Activated naive CD4-positive, alpha-beta T cell treated with anti-CD3 and anti-CD28 coated beads, Interleukin-2, amount 50 U/mL, for 72 hours (primary cell): ENCODE results near the gene BBS9. TPM values are rescaled to one million over a fixed set of nuclear protein-coding genes. Genes with fewer than 3 reads are reported as not detected.
A peak's percentile ranks its signal among the peaks of the same experiment; 100 is the strongest.
"Not testable (repeated sequence)": the region's sequence is repeated elsewhere in the genome, so short reads cannot be mapped to it uniquely, and the experiment has no call there.

Experiments used
- ATAC-seq, 2 donors: fragments of 150-1000 bp; cut with Tn5 transposase; 2 replicates each; pipeline ENCODE4 v1.10.0; 2021; ENCODE audit warnings: mild to moderate bottlenecking in 2 of 2, moderate library complexity in 2 of 2
- DNase-seq, 2 donors: peaks; one replicate each; pipeline ENCODE4 v3.0.0; 2021 to 2022; ENCODE audit warnings: low spot score in 2 of 2
- H3K27ac Mint-ChIP-seq, 2 donors: one replicate each; pipeline ENCODE4 v1.8.0; 2022; ENCODE audit warnings: mild to moderate bottlenecking in 2 of 2, mixed read lengths in 2 of 2
- H3K36me3 Mint-ChIP-seq, 2 donors: one replicate each; pipeline ENCODE4 v1.8.0; 2022; ENCODE audit warnings: mixed read lengths in 2 of 2
- H3K9me3 Mint-ChIP-seq, 2 donors: one replicate each; pipeline ENCODE4 v1.8.0; 2022; ENCODE audit warnings: mixed read lengths in 2 of 2
- total RNA-seq, 2 donors: library from RNA; stranded (reverse); gene quantifications; one replicate each; pipeline ENCODE4 v1.2.3, GENCODE V29; 2022

BBS9 gene
- total RNA-seq = 10 to 100 TPM in 1 of 2 donors, 1 to 10 TPM in 1; 9.6 to 14.4 TPM

DNA sequence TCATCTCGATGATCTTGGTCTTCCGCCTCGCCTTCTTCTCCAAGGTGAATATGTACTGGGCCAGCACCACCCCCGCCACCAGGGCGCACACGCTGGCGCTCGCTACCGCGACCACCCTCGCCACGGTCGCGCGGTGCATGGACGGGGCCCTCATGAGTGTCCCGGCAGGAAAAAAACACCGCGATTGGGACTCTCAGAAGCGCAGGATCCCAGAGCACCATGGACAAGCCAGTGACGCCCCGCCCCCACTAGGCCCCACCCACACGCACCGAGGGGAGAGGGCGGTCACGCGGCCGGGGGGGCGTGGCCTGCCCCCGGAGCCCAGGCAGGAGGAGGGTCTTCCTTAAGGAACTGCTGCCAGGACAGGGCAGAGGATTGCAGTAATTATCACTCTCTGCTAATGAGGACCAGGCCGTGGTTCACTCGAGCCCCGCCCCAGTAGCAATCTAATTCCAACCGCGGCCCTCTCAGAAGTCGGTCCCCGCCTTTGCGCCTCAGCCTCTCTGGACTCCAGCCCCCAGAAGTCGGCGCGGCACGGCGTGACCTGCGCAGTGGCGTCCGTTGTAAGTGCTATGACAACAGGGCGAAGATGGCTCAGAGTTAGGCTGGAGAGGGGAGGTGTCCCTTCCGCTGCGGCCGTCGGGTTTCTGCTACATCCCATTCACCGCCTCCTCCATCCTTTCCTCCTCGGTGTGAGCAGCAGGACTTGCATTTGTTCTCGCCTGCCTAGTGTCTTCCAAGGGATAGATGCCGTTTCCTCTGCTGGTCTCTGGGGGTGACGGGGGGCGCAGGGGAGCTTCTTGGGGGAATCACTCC is at the start of gene BBS9:
TSS of gene BBS9 (plus strand) at position 575 of the 816 bp plus-strand sequence. CDS start 16,689 bp downstream, outside the sequence.
- H3K27ac Mint-ChIP-seq = peak within 1 kb of the TSS; percentile 83 to 97
- H3K9me3 Mint-ChIP-seq = no peaks in the 10 kb centered on the region
- DNase-seq (peak; percentile 87 to 92), ATAC-seq (peak; percentile 98)
- H3K36me3 Mint-ChIP-seq = peaks cover 5 to 8% of the 10 kb centered on the region in 2 donors

DNA sequence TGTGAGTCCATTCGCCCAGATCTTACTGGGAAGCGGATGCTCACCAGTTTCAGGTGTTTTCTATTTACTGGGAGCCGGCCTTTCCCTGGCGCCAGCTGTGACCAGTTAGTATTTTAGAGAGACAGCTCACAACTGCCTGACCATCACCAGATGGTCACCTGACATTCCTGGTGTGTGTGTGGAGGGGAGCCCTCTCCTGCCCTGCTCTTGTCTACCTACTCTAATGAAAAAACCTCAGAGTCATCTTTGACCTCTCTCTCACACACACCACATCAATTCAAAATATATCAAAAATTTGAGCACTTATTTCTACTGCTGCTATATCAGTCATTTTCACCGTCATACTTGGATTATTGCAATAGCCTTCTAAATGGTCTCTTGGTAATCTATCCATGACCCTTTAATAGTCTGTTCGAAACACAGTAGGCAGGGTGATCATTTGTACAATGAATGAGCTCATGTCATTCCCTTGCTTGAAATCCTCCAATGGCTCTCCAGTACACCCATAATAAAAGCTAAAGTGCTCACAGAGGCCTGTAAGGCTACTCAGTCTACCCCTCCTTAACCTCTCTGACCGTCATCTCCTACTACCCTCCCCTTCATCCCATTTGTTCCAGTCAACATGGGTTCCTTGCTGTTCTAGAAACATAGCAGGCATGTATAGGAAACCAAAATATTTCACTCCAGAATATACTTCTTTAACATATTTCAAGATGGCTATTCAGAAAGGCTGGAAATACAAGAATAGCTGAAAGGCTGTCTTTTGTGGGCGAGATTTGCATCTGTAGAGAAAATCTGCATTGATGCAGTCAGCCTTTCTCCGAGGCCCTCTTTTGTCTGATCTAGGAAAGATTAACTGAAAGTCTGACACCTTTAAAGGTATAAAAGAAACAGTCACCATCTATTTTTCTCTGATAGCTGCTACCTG is 49.3 kb upstream of the BBS9 start:
- H3K36me3 Mint-ChIP-seq = no peaks in the 10 kb centered on the region
- ATAC-seq (no peak), DNase-seq (no peak)
- no peaks in the 10 kb centered on the region for H3K9me3 Mint-ChIP-seq
- H3K27ac Mint-ChIP-seq = no peak overlapping the region

DNA sequence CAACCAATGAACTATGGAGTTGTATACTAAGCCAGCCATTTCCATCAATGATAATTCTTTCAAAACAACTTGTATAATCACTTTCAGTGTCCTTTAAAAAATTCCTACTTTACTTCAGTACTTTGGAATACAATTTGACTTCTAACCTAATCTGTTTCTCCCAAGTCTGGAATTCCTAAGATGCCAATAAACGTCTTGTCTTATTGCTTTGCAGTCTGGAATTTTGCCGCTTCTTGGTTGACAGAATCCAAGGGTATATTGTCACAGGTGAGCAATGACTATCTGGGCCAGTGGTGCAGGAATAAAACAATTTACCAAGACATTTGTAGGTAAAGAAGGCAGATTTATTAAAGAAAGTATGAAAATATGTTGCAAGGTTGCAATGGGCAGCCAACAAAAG is 42.0 kb upstream of the BBS9 start:
- Mint-ChIP-seq H3K36me3 (no peaks in the 10 kb centered on the region), H3K27ac (no peak overlapping the region), H3K9me3 (peaks cover 0 to 3% of the 10 kb centered on the region in 2 donors)
- no peak for DNase-seq
- ATAC-seq = no peak

DNA sequence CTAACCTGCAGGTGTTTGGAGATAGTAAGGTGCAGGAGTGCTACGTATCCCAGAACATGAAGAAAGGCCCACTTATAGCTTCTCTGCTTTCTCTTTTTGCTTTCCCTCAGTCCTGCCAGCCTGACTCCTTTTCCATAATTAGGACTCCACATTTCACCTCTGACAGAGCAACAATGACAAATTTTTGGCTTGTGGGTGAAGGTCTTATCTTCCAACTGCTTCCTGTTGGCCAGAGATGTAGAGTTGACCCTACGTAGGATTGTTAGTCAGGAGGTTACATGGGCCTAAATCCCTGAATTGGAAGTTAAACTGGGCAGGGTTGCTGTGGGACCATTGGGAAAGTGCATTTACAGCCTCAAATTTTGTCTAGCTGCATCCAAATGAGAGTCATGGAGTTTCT is 41.5 kb upstream of the BBS9 start:
- H3K27ac Mint-ChIP-seq = no peak overlapping the region
- no peak for ATAC-seq

DNA sequence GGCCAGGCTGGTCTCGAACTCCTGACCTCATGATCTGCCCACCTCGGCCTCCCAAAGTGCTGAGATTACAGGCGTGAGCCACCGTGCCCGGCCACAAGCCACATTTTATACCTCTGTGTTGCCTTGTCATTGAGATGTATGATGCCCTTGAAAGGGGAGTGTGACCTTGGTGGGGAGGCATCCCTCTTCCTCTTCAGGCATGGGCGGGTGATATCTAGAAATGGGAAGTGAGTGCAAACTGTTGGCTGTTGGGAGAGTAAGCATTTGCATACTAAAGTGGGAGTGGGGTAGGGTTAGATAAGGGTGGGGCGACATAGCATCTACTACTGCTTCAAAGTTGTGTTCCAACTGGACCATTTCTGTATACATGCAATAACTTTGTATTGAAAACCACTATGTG is 40.2 kb upstream of the BBS9 start:
- DNase-seq (no peak), ATAC-seq (no peak)
- Mint-ChIP-seq H3K9me3 (peaks cover 0 to 3% of the 10 kb centered on the region in 2 donors), H3K36me3 (no peaks in the 10 kb centered on the region), H3K27ac (no peak overlapping the region)

More for the DNA sequence above, 41.5 kb upstream of the BBS9 start:
- no peak for DNase-seq
- H3K36me3 Mint-ChIP-seq = no peaks in the 10 kb centered on the region
- H3K9me3 Mint-ChIP-seq = peaks cover 0 to 3% of the 10 kb centered on the region in 2 donors

DNA sequence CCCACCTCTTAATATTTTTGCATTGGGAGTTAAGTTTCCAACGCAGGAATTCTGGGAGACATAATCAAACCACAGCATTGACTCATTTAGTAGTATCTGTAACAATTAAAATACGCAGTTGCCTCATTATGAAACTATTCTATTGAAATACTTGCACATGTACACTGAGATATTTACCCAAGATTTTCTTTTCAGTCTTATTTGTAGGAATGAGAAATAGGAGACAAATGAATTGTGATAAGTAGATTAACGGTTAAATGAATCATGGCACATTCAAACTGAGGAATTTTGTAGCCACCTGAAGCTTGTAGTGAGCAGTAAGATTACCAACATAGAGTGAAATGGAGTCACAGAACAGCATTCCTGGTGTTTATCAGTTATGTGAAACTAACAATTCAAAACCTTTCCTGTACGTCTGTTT is 38.2 kb upstream of the BBS9 start:
- ATAC-seq = no peak
- Mint-ChIP-seq H3K36me3 (no peaks in the 10 kb centered on the region), H3K27ac (no peak overlapping the region), H3K9me3 (peaks cover 0 to under 1% of the 10 kb centered on the region in 2 donors)
- no peak for DNase-seq

DNA sequence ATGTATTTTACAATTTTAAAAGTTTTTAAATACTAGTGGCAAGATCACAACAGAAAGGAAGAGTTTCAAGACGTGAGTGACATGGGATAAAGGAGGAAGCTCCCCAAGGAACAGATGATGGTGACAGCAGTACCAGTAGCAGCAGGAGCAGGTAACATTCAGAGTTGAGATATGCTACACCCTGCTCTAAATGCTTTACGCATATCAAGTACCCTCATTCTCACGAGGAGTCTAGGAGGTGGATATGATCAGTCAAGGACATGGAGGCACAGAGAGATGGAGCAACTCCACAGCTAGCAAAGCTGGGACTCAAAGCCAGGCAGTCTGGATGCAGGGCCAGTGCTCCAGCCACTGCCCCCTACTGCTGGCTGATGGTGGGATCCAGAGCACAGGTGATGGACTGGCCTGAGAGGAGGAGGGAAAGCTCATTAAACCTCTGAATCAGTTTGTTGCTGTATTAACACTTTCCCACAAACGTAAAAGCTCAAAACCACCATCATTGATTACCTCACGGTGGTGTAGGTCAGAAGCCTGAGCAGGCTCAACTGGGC is 37.6 kb upstream of the BBS9 start:
- H3K9me3 Mint-ChIP-seq = no peaks in the 10 kb centered on the region
- ATAC-seq (no peak), DNase-seq (no peak)
- H3K27ac Mint-ChIP-seq = peak overlapping the region in 1 of 2 donors; percentile 37
- no peaks in the 10 kb centered on the region for H3K36me3 Mint-ChIP-seq

DNA sequence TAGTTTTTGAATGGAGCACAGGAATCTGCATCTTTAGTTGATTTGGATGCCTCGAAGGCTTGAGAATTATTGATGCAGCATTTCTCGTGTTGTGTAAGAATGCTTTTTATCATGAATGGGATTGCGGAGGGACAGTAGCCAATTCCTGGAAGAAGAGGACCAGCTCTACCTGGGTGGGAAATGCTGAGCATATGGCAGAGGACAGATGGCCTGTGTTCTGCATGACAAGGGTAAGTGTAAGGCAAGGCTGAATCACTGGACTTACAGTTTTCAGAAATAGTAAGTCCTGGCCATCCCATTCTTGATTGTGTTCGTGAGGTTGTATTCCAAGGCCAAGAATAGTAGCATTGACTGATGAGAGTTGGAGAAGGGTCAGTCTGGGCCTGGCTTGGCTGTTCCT is 36.1 kb upstream of the BBS9 start:
- Mint-ChIP-seq H3K27ac (peak overlapping the region; percentile 18 to 19), H3K36me3 (peaks cover 0 to 6% of the 10 kb centered on the region in 2 donors), H3K9me3 (no peaks in the 10 kb centered on the region)
- ATAC-seq = no peak
- DNase-seq = no peak

DNA sequence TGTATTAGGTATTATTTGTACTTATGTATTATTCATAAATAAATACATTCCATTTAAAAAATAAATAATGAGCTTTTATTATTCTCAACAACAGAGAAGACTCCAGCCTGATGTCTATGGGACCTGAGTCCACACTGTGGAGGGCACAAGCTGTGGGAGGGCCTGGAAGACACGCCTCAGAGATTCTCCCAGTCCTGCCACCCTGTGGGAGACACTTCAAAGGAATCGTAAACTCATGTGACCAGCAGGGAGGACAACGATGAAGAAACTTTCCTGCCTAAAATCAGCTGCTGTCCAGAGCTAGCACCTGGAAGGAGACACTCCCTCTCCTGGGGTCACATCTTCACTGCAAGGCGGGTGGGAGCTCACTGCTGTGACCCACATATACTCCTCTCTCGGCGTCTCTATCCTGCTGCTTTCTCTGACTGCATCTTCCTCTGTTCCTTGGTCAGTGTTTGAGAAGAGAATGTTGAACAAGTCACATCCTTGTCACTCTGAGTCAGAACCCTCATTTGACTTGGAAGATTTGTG is 34.6 kb upstream of the BBS9 start:
- H3K36me3 Mint-ChIP-seq, H3K27ac Mint-ChIP-seq, DNase-seq, ATAC-seq, H3K9me3 Mint-ChIP-seq: not testable (repeated sequence)

DNA sequence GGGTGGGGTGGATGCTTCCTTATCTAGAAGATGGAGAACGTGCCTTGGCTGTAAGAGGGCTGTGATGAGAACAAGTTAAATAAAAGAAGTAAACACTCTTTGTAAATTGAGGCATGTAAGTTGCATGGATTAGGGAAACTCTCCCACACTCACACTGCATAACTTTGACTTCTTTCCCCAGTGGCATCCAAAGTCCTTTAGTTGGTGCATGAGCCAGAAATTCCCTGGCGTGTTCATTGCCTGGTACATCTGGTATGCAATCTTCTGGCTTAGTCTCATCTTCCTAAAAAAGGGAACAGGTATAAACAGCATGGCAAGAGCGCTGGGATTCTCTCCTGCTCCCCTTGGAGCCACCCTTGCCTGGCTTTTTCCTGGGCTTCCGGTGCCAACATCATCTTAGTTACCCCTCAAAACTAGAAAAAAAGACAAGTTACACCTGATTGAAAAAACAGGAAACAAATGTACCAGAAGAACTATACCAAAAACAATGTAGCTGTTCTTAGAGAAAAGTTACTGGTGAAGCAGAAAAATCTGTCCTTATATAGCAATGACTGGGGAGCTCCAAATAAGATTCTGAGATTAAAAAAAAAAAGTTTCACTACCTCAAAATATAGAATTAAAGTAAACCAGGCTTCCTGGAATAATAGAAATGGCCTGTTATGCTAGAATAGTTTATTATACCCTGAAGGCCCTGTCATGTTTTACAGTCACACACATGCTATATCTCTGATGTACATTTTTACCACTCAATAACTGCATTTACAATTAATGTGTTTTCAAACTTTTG is 30.0 kb upstream of the BBS9 start:
- DNase-seq = no peak
- Mint-ChIP-seq H3K9me3 (no peaks in the 10 kb centered on the region), H3K36me3 (peaks cover 0 to 6% of the 10 kb centered on the region in 2 donors)

DNA sequence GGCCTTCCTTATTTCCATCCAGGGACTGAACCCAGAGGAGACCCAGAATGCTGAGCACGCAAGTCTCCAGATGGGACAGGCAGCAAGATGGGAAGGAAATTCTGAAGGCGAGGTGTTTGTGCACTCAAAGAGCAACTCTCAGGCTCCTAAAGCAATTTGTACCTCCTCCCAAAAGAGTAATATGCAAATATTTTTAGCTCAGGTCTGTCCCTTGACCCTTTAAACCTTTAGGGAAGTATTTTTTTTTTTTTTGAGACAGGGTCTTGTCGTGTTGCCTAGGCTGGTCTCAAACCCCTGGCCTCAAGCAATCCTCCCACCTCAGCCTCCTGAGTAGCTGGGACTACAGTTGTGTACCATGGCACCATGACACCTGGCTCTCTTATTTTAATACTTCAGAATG is 28.6 kb upstream of the BBS9 start:
- no peaks in the 10 kb centered on the region for H3K9me3 Mint-ChIP-seq
- no peak overlapping the region for H3K27ac Mint-ChIP-seq
- DNase-seq = no peak
- no peak for ATAC-seq
- peaks cover 0 to 6% of the 10 kb centered on the region in 2 donors for H3K36me3 Mint-ChIP-seq

More for the DNA sequence above, 30.0 kb upstream of the BBS9 start:
- H3K27ac Mint-ChIP-seq = peak overlapping the region in 1 of 2 donors; percentile 34
- ATAC-seq = no peak

DNA sequence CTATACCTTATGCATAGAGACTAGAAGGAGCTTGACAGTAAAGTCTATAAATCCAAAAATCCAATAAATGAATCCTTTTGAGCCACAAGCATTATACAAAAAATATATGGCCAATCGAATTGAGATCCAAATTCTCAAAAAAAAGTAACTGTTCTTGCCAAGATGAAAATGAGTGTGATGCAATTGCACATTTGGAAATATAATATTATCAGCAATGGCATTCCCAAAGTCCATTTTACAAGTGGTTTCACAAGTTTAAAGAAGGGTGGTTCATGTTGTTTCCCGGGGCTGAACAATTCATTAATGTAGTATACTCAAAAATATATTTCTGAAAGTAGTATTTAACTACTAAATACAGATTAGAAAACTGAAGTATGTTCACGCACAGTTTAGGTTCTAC is 27.5 kb upstream of the BBS9 start:
- H3K27ac Mint-ChIP-seq = no peak overlapping the region
- H3K36me3 Mint-ChIP-seq = peaks cover 0 to 5% of the 10 kb centered on the region in 2 donors
- DNase-seq (no peak), ATAC-seq (no peak)
- H3K9me3 Mint-ChIP-seq = no peaks in the 10 kb centered on the region

DNA sequence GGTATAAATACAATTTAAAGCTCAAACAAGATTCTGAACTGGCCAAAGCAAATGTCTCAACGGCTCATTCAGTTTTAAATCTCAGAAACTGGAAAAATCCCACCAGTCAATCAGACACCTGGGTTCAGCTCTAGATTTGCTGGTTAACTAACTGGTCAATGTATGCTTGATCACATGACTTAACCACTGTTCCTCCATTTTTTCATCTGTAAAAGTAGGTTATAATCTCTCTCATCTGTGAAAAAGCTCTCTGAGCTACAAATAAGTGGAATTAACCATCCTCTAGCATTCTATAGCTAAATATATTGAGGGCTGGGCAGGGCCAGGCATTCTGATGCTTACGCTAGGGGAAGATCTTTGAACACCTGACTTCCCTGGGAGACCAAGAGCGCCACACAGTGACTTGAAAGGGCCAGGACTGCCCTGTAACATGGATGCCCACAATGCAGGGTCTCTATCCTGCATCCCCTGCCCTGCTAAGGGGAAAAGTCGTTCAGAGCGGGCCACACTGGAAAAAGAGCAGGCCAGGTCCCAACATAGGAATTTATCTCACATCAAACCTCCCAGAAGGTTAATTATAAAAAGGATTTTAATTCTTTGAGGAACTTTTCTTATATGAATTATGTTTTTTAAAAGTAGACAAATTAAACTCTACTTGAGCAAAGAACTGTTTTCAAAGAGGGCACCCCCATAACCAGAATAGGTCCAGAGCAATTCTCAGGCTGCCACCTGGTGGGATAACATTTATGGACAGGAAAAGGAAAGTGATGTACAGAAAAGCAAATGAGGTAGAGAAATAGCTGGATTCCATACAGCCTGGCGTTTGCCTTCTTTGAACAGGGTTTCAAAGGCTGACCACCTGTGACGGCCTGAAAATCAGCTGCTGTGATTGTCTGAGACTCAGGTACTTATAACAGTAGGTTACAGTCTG is 22.0 kb upstream of the BBS9 start:
- ATAC-seq (peak; percentile 23 to 29), DNase-seq (peak in 1 of 2 donors; percentile 46)
- Mint-ChIP-seq H3K36me3 (no peaks in the 10 kb centered on the region), H3K9me3 (no peaks in the 10 kb centered on the region), H3K27ac (peak overlapping the region in 1 of 2 donors; percentile 86)

DNA sequence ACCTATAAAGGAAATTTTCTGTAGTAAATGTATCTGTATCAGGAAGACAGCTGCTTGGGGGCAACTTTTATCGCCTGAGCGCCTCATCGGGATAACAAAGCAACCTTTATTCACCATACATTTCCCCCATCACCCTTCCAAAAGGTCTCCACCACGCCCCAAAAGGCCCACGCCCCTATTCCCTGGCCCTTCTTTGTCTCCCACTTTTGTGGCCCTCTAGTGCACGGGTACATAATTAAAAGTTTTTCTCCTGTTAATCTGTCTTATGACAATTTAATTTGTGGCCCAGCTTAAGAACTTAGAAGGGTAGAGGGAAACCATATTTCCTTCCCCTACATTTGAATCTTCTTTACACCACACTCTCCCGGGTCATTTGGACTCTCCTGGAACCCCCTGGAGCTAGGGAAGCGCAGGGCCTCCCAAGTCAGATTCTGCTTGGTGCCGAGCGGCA is 20.8 kb upstream of the BBS9 start:
- Mint-ChIP-seq H3K27ac (peak overlapping the region; percentile 50 to 89), H3K9me3 (no peaks in the 10 kb centered on the region), H3K36me3 (no peaks in the 10 kb centered on the region)
- peak in 1 of 2 donors; percentile 26 for DNase-seq
- ATAC-seq = peak; percentile 20 to 21
